Small intestine (tissue), 7 donors: ENCODE measurements around the gene OIP5. TPM values are rescaled to one million over a fixed set of nuclear protein-coding genes. Genes with fewer than 3 reads are reported as not detected.

Experiments
- DNase-seq, 2 donors: peaks; one replicate each; pipeline versions ENCODE4 v3.0.0 to v3.0.0-alpha.2; 2013
- FAIRE-seq: peaks from 2 replicates; lab custom pipeline; 2012; peaks lifted over from hg19 to GRCh38; lab: Jason Lieb, UNC
- H3K27ac ChIP-seq, 3 donors: one replicate each; pipeline ENCODE4 v1.5.1; 2013; ENCODE audit warnings: low read length in 2 of 3, mild to moderate bottlenecking in 2 of 3, control low read depth in 1 of 3, inconsistent platforms in 1 of 3, low read depth in 1 of 3, moderate library complexity in 1 of 3
- H3K27me3 ChIP-seq, 3 donors: one replicate each; pipeline ENCODE4 v1.6.1; 2013; ENCODE audit warnings: low read length in 3 of 3, inconsistent platforms in 1 of 3; ENCODE audit not compliant: control insufficient read depth in 3 of 3, insufficient read depth in 3 of 3
- H3K36me3 ChIP-seq, 3 donors: one replicate each; pipeline ENCODE4 v1.6.1; 2013; ENCODE audit warnings: low read length in 3 of 3, inconsistent platforms in 1 of 3, low read depth in 1 of 3, mild to moderate bottlenecking in 1 of 3, moderate library complexity in 1 of 3; ENCODE audit not compliant: control insufficient read depth in 3 of 3, insufficient read depth in 2 of 3
- H3K4me1 ChIP-seq, 3 donors: one replicate each; pipeline ENCODE4 v1.6.1; 2013; ENCODE audit warnings: low read length in 2 of 3, inconsistent platforms in 1 of 3, low read depth in 1 of 3, mild to moderate bottlenecking in 1 of 3, moderate library complexity in 1 of 3; ENCODE audit not compliant: control insufficient read depth in 3 of 3, insufficient read depth in 2 of 3
- H3K4me3 ChIP-seq, 3 donors: one replicate each; pipeline ENCODE4 v1.5.1; 2013; ENCODE audit warnings: low read length in 3 of 3, control low read depth in 1 of 3, inconsistent platforms in 1 of 3, low read depth in 1 of 3, mild to moderate bottlenecking in 1 of 3, moderate library complexity in 1 of 3
- H3K9me3 ChIP-seq, 2 donors: one replicate each; pipeline ENCODE4 v1.6.1; 2013; ENCODE audit warnings: low read depth in 1 of 2, low read length in 1 of 2; ENCODE audit not compliant: control insufficient read depth in 2 of 2, insufficient read depth in 1 of 2
- WGBS, 3 donors: extraction: QIAGEN DNeasy Blood & Tissue Kit; methylation state at CpG; one replicate each; pipeline ENCODE4 v1.1.7; 2013; 5-methylcytosine and 5-hydroxymethylcytosine counted together
- polyA plus RNA-seq, 4 donors: library from polyadenylated mRNA; stranded (reverse) in 3 of 4; unstranded in 1 of 4; fragments of 200-250 nt in 3 of 4; fragments of 120-200 nt in 1 of 4; gene quantifications; one replicate each; pipeline versions ENCODE4 v1.2.1 to v1.2.3, GENCODE V29; 2013
- donor health status: healthy with polysubstance abuse.
- donor health status: control.
- donor health status: control.
- donor health status: Bipolar disorder and iron deficiency.
- donor health status: healthy.

The OIP5 gene
- polyA plus RNA-seq, 4 donors: 1.8 to 16.2 (median 6.7) TPM; not detected in 1

DNA sequence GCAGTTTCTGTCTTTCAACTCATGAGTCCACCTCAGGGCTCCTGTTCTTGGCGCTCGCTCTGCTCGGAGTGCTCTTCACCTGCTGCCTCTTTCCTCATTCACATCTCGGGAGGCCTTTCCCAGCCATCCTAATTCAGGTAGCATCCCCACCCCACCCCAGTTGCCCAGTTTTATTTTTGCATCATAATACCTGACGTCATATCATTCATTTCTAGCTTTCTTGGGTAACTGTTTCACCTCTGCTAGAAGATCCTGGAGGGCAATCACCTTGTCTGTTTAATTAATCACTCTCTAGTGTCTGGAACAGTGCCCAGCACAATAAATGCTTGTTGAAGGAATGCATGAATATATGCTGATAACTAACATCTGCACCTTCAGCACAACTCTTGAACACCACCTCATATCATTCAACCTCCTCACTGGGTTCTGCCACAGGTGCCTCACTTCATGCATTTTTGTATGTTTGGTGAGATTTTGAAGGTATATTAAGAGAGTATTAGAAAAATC lies 7.9 kb upstream of the OIP5 start:
- WGBS, 3 donors: 74 to 85% (median 75%) methylated on average over 5 of the region's 5 CpGs
- DNase-seq (peak; percentile 71 to 93), FAIRE-seq (no peak)
- H3K9me3 ChIP-seq: no peaks in the 10 kb centered on the region
- H3K4me1 ChIP-seq: peaks cover 0 to 4% (median 4%) of the 10 kb centered on the region in 3 donors
- H3K36me3 ChIP-seq: peaks cover 0 to 17% (median 0%) of the 10 kb centered on the region in 3 donors
- no peaks in the 10 kb centered on the region for H3K27me3 ChIP-seq
- peak overlapping the region in 1 of 3 donors; percentile 68 for H3K27ac ChIP-seq
- no peak overlapping the region for H3K4me3 ChIP-seq

DNA sequence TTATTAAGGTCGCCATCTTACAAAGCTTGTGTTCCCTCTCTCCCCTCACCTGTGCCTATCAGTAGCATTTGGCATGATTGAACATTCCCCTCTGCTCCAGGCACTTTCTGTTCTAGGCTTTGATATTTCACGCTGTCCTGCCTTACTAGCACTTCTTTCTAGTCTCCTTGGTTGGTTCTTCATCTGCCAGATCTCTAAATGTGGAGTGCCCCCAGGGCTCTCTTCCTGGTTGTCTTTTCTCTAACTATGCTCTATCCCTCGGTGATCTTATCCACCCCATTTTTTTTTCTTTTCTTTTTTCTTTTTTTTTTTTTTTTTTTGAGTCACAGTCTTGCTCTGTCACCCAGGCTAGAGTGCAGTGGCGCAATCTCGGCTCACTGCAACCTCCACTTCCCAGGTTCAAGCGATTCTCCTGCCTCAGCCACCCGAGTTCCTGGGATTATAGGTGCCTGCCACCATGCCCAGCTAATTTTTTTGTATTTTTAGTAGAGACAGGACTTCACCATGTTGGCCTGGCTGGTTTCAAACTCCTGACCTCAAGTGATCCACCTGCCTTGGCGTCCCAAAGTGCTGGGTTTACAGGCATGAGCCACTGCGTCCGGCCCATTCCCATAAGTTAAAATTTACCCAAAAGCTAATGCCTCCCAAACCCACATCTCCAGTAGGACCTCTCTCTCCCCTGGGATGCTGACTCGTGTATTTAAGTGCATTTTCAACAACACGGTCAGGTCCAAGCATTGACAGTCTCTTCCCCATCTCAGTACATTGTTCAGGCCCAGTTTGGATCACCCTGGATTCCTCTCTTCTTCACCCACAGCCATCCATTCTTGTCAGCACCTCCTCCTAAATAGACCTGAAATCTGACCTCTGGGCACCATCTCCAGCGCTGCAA lies 5.5 kb upstream of the OIP5 start:
- DNase-seq: no peak
- Histone ChIP-seq H3K4me3 (no peak overlapping the region), H3K27me3 (no peaks in the 10 kb centered on the region), H3K4me1 (peaks cover 0 to 4% (median 4%) of the 10 kb centered on the region in 3 donors), H3K36me3 (peaks cover 0 to 11% (median 0%) of the 10 kb centered on the region in 3 donors), H3K9me3 (no peaks in the 10 kb centered on the region), H3K27ac (no peak overlapping the region)
- no peak for FAIRE-seq
- 88 to 91% (median 89%) methylated on average over 13 of the region's 13 CpGs for WGBS, 3 donors

DNA sequence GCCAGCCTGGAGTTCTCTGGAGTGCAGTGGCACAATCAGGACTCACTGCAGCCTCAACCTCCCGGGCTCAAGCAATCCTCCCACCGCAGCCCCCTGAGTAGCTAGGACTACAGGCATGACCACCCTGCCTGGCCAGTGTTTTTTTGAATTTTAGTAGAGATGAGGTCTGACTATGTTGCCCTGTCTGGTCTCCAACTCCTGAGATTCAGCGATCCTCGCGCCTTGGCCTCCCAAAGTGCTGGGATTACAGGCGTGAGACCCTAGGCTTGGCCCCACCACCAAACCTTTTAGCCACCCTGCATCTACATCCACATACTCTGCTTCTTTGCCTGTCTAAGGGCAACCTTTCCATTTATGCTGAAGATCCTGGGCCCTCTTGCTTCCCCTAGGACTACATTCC lies 4.7 kb upstream of the OIP5 start:
- H3K9me3 ChIP-seq: no peaks in the 10 kb centered on the region
- no peaks in the 10 kb centered on the region for H3K27me3 ChIP-seq
- DNase-seq (no peak), FAIRE-seq (no peak)
- H3K4me3 ChIP-seq: no peak overlapping the region
- peaks cover 0 to 4% (median 4%) of the 10 kb centered on the region in 3 donors for H3K4me1 ChIP-seq
- no peak overlapping the region for H3K27ac ChIP-seq
- WGBS, 3 donors: 96 to 100% (median 99%) methylated on average over 6 of the region's 6 CpGs
- peaks cover 0 to 11% (median 0%) of the 10 kb centered on the region in 3 donors for H3K36me3 ChIP-seq

DNA sequence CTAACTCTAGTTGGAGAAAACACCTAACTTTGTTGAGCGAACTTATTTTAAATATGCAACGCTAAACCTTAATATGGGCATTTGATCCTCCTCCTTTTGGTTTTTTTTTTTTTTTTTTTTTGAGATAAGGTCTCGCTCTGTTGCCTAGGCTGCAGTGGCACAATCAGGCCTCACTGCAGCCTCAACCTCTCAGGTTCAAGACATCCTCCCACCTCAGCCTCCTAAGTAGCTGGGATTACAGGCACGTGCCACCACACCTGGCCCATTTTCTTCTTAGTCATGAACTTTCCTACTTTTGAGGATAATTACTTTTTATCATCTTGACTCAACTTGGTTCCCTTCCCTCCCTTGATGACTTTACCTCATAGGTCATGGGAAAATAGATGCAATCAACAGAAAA lies 4.2 kb upstream of the OIP5 start:
- no peak for FAIRE-seq
- 89 to 90% (median 89%) methylated on average over 4 of the region's 4 CpGs for WGBS, 3 donors

GRCh38 chr15:41334293-41335120 lies 2.1 kb upstream of the OIP5 start:
- peaks cover 0 to 11% (median 0%) of the 10 kb centered on the region in 3 donors for H3K4me1 ChIP-seq
- H3K36me3 ChIP-seq: peaks cover 0 to 11% (median 0%) of the 10 kb centered on the region in 3 donors
- H3K9me3 ChIP-seq: peaks cover 0 to 3% of the 10 kb centered on the region in 2 donors
- no peak overlapping the region for H3K27ac ChIP-seq
- no peaks in the 10 kb centered on the region for H3K27me3 ChIP-seq
- H3K4me3 ChIP-seq: peak overlapping the region in 1 of 3 donors; percentile 73
- 59 to 76% (median 68%) methylated on average over 12 of the region's 12 CpGs for WGBS, 3 donors
- FAIRE-seq: no peak
- no peak for DNase-seq

More for the DNA sequence above, 4.2 kb upstream of the OIP5 start:
- peaks cover 0 to 11% (median 0%) of the 10 kb centered on the region in 3 donors for H3K36me3 ChIP-seq
- H3K4me3 ChIP-seq: no peak overlapping the region
- H3K9me3 ChIP-seq: no peaks in the 10 kb centered on the region
- no peaks in the 10 kb centered on the region for H3K27me3 ChIP-seq
- no peak for DNase-seq
- H3K4me1 ChIP-seq: peaks cover 0 to 8% (median 4%) of the 10 kb centered on the region in 3 donors
- H3K27ac ChIP-seq: no peak overlapping the region

DNA sequence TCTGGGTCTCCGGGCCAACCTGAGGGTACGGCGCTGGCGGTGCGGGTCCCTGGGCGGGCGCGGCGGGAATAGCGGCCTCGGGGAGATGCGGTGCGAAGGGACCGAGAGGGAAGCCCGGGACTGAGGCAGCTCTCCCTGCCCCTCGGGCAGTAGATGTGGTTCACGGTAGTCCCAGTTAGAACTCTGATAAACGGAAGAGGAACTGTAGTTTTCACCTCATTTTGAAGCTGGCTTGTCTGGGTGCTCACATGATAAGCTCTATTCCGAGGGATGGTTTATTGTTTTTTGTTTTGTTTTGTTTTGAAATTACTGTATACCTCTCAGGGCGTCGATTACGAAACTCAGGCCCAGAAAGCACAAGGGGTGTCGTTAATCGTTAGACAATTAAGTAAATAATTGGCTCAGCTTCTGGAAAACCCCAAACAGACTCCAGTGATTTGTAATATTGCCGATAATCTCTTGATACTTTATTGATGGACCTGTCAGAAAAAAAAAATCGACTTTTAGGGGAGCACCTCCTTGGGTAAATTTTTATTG lies 703 bp upstream of the OIP5 start:
- 0 to 1% (median 0%) methylated on average over 20 to 26 of the region's 26 CpGs for WGBS, 3 donors
- peaks cover 0 to 3% of the 10 kb centered on the region in 2 donors for H3K9me3 ChIP-seq
- DNase-seq: peak in 1 of 2 donors; percentile 42
- H3K4me3 ChIP-seq: peak overlapping the region; percentile 57 to 75 (median 73)
- H3K27me3 ChIP-seq: no peaks in the 10 kb centered on the region
- peaks cover 0 to 11% (median 0%) of the 10 kb centered on the region in 3 donors for H3K4me1 ChIP-seq
- peak overlapping the region; percentile 27 to 85 (median 69) for H3K27ac ChIP-seq
- no peak for FAIRE-seq
- H3K36me3 ChIP-seq: peaks cover 0 to 6% (median 0%) of the 10 kb centered on the region in 3 donors

- Histone ChIP-seq H3K4me1 (peaks cover 0 to 11% (median 0%) of the 10 kb centered on the region in 3 donors), H3K9me3 (peaks cover 0 to 3% of the 10 kb centered on the region in 2 donors), H3K27ac (peak overlapping the region in 2 of 3 donors; percentile 57 to 81), H3K36me3 (peaks cover 0 to 4% (median 0%) of the 10 kb centered on the region in 3 donors), H3K4me3 (peak overlapping the region; percentile 72 to 75 (median 73)), H3K27me3 (no peaks in the 10 kb centered on the region)
- no peak for FAIRE-seq
- 0 to 2% (median 1%) methylated on average over 14 of the region's 14 CpGs for WGBS, 3 donors
- peak; percentile 79 to 86 for DNase-seq
Observed at GRCh38 chr15:41331833-41332193, 578 bp downstream of the OIP5 start.
